Measurements from ENCODE around the gene INTS11. TPM values are rescaled to one million over a fixed set of nuclear protein-coding genes. Genes with fewer than 3 reads are reported as not detected.

INTS11 gene
- total and polyA plus RNA-seq, 9 of the 15 experiments (the other 6 are each of a cell fraction or from before 2014, with no cell fraction given) = 3.6 to 183 (median 110) TPM

GRCh38 chr1:1327291-1327690 lies 2.8 kb upstream of the INTS11 start:
- H3K9ac ChIP-seq (ENCODE audit: insufficient read depth in 1 of 2, low read depth in 2 of 2, low read length in 2 of 2) = no peak overlapping the region; a peak in 1 of 4 replicates

GRCh38 chr1:1326075-1326605 lies 1.7 kb upstream of the INTS11 start:
- POLR2A ChIA-PET = interaction anchor here (0.5 to 2.2 kb wide), 5 partner anchors 9 to 340 kb away, joined by 3 to 9 read pairs (median 6); no protein-coding TSS in a partner anchor
- no peak for FAIRE-seq
- H3K9ac ChIP-seq (ENCODE audit: insufficient read depth in 1 of 2, low read depth in 2 of 2, low read length in 2 of 2) = peak overlapping the region; percentile 93 to 99; a peak in 3 of 4 replicates

More at GRCh38 chr1:1327291-1327690, 2.8 kb upstream of the INTS11 start:
- FAIRE-seq = no peak
- BruUV-seq (replicated peaks) = no TSS peak
- H3K27me3 ChIP-seq (ENCODE audit: control insufficient read depth in 2 of 2, insufficient read depth in 2 of 2, low read length in 2 of 2) = no peaks in the 10 kb centered on the region
- intact Hi-C loops (cut with micrococcal nuclease) (no loop called here), in situ Hi-C loops (cut with MboI) (no loop called here)
- no peak overlapping the region for H2AFZ ChIP-seq (ENCODE audit: low read depth, low read length)
- H3K9me3 ChIP-seq (replicated peaks; ENCODE audit: control insufficient read depth, insufficient read depth, low read depth, low read length) = peaks cover 6% of the 10 kb centered on the region
- 90% methylated on average over 39 of the region's 40 CpGs for WGBS (ENCODE audit: insufficient coverage, low coverage, missing lambda C conversion rate)
- no peak overlapping the region for H3K27ac ChIP-seq (ENCODE audit: extremely low read depth, low read depth, low read length)
- peaks cover 16 to 90% of the 10 kb centered on the region in 2 experiments for H3K4me1 ChIP-seq (replicated peaks in 1 of 2; ENCODE audit: control insufficient read depth in 2 of 2, insufficient read depth in 2 of 2, low read length in 2 of 2)
- no peak for ATAC-seq
- H3K79me2 ChIP-seq (ENCODE audit: control insufficient read depth, insufficient read depth, low read length) = peaks cover 37% of the 10 kb centered on the region
- no peak for DNase-seq (ENCODE audit: extremely low read depth in 1 of 4, low spot score in 3 of 4)
- ChIA-PET CTCF (ENCODE audit: low intra/inter-chr PET ratio) (no interaction called here), POLR2A (interaction anchor here (0.9 to 2.2 kb wide), 4 partner anchors 8 to 18 kb away, joined by 4 to 9 read pairs (median 6); no protein-coding TSS in a partner anchor)
- peaks cover 22% of the 10 kb centered on the region; the same call in 1 of the 3 replicates for H3K36me3 ChIP-seq (ENCODE audit: control insufficient read depth, insufficient read depth, low read length)
- H4K20me1 ChIP-seq (replicated peaks; ENCODE audit: control insufficient read depth, insufficient read depth, low read length) = 0 out of 2 replicates have a peak, but pooled peaks cover 6% of the 10 kb centered on the region
- peaks cover 3% of the 10 kb centered on the region for H3K9me1 ChIP-seq (ENCODE audit: control insufficient read depth, insufficient read depth, low read length)
- no peak overlapping the region for H3K4me3 ChIP-seq
- TF ChIP-seq POLR2G (IDR thresholded peaks at IDR 0.05; ENCODE audit: low read depth, low read length) (peak; percentile 4; the same call in 1 of the 2 replicates), NFXL1 (CRISPR knock-in tag; IDR thresholded peaks at IDR 0.05) (no peak)
- H3K4me2 ChIP-seq (ENCODE audit: insufficient read depth, low read length) = no peak overlapping the region

More at GRCh38 chr1:1326075-1326605, 1.7 kb upstream of the INTS11 start:
- H3K79me2 ChIP-seq (ENCODE audit: control insufficient read depth, insufficient read depth, low read length) = peaks cover 48% of the 10 kb centered on the region
- DNase-seq (ENCODE audit: extremely low read depth in 1 of 4, low spot score in 3 of 4) (no peak), ATAC-seq (no peak)
- no peaks in the 10 kb centered on the region for H3K9me1 ChIP-seq (ENCODE audit: control insufficient read depth, insufficient read depth, low read length)
- H3K9me3 ChIP-seq (replicated peaks; ENCODE audit: control insufficient read depth, insufficient read depth, low read depth, low read length) = peaks cover 6% of the 10 kb centered on the region
- peaks cover 6% of the 10 kb centered on the region; the same call in 1 of the 2 replicates for H4K20me1 ChIP-seq (replicated peaks; ENCODE audit: control insufficient read depth, insufficient read depth, low read length)
- H3K27me3 ChIP-seq (ENCODE audit: control insufficient read depth in 2 of 2, insufficient read depth in 2 of 2, low read length in 2 of 2) = no peaks in the 10 kb centered on the region
- H3K4me1 ChIP-seq (replicated peaks in 1 of 2; ENCODE audit: control insufficient read depth in 2 of 2, insufficient read depth in 2 of 2, low read length in 2 of 2) = peaks cover 16 to 90% of the 10 kb centered on the region in 2 experiments
- no peak overlapping the region for H2AFZ ChIP-seq (ENCODE audit: low read depth, low read length)
- H3K4me3 ChIP-seq = peak overlapping the region; percentile 99
- TF ChIP-seq DIDO1 (tag; IDR thresholded peaks at IDR 0.05; ENCODE audit: low read depth) (no peak), MTA1 (IDR thresholded peaks at IDR 0.05; ENCODE audit: borderline replicate concordance) (no peak), USF1 (CRISPR knock-in tag; IDR thresholded peaks at IDR 0.05) (peak; percentile 3; the same call in 1 of the 2 replicates), ZBTB33 (CRISPR knock-in tag; IDR thresholded peaks at IDR 0.05) (no peak)
- intact Hi-C loops (cut with micrococcal nuclease) = no loop called here
- whole genome bisulfite sequencing (ENCODE audit: insufficient coverage, low coverage, missing lambda C conversion rate) = 51% methylated on average over 7 of the region's 8 CpGs
- H3K4me2 ChIP-seq (ENCODE audit: insufficient read depth, low read length) = peak overlapping the region; percentile 85
- CTCF ChIA-PET (ENCODE audit: low intra/inter-chr PET ratio) = no interaction called here
- no peak overlapping the region; the same call in 2 of the 3 replicates for H3K27ac ChIP-seq (ENCODE audit: extremely low read depth, low read depth, low read length)
- in situ Hi-C loops (cut with MboI) = no loop called here
- TSS peak; percentile 58 for BruUV-seq (replicated peaks)
- peaks cover 33% of the 10 kb centered on the region; the same call in 1 of the 3 replicates for H3K36me3 ChIP-seq (ENCODE audit: control insufficient read depth, insufficient read depth, low read length)

Measured in K562 (cell line).